ENCODE data around the gene TSSC4.

The TSSC4 gene

DNA sequence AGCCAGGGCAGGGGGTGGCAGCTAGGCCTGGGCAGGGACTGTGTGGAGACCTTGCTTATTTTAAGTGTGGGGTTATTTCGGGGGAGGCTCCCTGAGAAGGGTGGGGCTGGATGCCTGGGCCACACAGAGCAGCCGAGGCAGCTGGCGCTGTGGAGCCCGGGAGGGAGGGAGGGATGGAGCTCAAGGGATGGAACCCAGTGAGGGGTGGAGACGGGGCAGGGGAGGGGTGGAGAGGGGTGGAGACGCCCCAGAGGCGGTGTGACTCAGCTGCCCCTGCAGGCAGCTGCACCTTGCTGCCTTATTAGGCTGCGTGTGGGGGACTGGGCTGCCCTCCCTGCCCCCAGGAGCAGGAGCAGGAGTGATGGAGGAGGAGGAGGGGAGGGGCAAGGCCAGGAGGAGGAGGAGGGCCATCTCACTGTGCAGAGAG is 9.8 kb upstream of the TSSC4 start:
- H4K20me1 ChIP-seq, result peaks cover 100% of the 10 kb centered on the region

DNA sequence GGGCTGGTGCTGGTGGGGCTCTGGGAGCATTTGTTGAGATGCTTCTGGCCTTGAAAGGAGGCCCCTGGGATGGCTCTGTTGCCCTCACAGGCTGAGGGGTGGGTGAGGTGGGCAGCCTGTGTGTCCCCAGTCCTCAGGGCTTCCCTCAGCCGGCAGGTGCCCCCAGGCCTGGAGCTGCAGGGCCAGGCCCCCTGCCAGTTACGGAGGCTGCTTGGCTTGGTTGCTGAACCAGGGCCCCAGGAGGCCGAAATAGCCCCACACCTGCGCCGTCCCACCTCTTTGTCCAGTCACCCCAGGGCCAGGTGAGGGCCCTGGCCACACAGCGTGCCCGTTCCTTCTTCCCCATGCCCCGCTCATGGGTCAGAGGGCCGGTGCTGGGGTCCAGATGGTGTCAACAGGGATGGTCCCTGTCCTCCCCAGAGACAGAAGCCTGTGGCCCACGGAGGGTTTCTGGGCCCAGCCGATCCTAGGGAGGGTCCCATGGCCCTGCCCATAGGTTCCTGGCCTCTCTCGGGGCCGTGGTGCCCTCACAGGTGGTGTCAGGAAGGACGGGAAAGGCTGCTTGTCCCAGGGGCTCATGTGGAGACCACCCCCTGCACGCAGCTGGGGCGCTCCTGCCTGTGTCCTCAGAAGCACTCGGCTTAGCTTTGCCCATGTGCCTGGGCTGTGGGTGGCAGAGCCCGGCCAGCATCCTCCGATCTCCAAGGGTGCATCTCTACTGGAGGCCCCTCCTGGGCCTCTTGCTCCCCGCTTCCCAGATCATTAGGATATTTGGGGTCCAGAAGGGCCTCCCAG is 9.2 kb upstream of the TSSC4 start:
- Histone ChIP-seq H4K20me1 (peaks cover 100% of the 10 kb centered on the region), H3K36me3 (peaks cover 30% of the 10 kb centered on the region), H3K9me3 (no peaks in the 10 kb centered on the region), H3K4me3 (peak overlapping the region; percentile 36; the same call in 1 of the 2 replicates), H3K4me1 (peaks cover 100% of the 10 kb centered on the region), H3K27ac (peak overlapping the region; percentile 77), H3K9ac (peak overlapping the region; percentile 58), H3K4me2 (peak overlapping the region; percentile 100), H3K27me3 (no peaks in the 10 kb centered on the region)
- TF ChIP-seq Cebpa-rat (IDR thresholded peaks at IDR 0.05), result no peak

More for the DNA sequence above, 9.8 kb upstream of the TSSC4 start:
- Histone ChIP-seq H3K4me2 (peak overlapping the region; percentile 100), H3K27me3 (no peaks in the 10 kb centered on the region), H3K9me3 (no peaks in the 10 kb centered on the region), H3K27ac (peak overlapping the region; percentile 83), H3K36me3 (peaks cover 23% of the 10 kb centered on the region), H3K4me1 (peaks cover 100% of the 10 kb centered on the region), H3K4me3 (peak overlapping the region; percentile 36; the same call in 1 of the 2 replicates), H3K9ac (peak overlapping the region; percentile 58; the same call in 1 of the 2 replicates)
- TF ChIP-seq Cebpa-rat (IDR thresholded peaks at IDR 0.05), result no peak

DNA sequence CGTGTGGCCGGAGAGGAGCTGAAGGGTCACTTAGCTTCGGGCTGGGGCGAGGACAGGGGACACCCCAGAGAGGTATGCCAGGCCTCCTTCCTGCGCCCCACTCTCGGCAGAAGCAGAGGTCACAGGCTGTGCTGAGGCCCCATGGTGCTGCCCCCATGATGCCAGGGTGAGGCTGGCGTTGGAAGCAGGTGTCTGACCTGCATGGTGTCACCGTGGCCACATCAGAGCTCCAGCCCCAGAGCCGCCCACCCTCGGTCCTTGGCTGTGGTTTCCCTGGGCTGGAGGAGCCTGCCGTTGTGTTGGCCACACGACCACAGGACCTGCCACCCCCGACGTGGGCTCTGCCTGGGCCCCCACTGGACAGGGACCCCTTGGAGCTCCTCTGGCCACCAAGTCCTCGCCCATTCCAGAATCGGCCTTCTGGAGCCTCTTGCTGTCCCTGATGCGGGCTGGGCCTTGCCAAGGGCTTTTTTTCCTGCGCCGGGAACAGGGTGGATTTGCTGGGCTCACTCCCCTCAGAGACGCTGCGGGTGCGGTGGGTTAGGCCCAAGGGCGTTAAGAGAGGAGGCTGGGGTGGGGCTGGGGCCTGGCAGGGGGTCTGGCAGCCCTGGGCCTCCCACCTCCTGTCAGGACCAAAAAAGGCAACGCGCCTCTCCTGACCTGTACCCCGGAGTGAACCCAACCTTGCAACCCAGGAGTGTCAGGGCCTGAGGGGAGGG is 8.2 kb upstream of the TSSC4 start:
- Histone ChIP-seq H3K4me2 (peak overlapping the region; percentile 100), H4K20me1 (peaks cover 98% of the 10 kb centered on the region), H3K9ac (peak overlapping the region; percentile 58), H3K4me3 (peak overlapping the region; percentile 36; the same call in 1 of the 2 replicates), H3K36me3 (peaks cover 39% of the 10 kb centered on the region), H3K27ac (peak overlapping the region; percentile 77), H3K9me3 (no peaks in the 10 kb centered on the region), H3K4me1 (peaks cover 97% of the 10 kb centered on the region), H3K27me3 (no peaks in the 10 kb centered on the region)
- no peak for TF ChIP-seq Cebpa-rat (IDR thresholded peaks at IDR 0.05)

DNA sequence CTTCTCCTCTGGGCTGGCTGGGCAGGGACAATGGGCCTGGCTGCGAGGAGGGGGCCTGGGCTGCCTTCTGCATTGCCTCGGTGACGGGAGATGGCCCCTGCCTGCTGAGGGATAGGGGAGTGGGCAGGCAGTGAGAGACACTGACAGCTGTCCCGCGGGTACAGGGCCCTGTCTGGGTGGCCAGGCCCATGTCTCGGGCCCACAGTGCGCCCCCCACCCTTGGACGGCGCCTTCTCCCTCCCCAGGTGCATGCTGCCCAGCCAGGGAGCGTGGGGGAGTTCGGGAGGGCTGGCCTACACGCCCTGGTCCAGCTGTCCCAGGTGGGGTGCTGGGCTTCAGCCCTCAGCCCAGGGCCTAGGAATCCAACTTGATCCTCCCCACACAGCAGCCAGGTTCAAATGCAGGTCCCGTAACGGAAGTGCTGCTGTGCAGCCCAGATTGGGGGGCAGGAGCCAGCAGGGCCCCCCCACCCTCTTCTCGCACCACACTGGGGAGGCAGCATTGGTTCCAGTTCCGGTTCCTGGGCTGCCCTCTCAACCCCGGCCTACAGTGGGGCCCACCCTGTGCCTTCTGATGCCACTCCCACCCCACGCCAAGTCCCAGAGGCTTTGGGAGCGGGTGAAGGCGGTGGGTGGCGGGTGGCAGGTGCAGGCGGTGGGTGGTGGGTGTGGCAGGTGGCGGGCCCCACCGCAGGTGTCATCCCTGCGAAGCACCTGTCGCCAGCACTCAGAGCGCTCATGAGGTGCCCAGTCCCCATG is 7.3 kb upstream of the TSSC4 start:
- peak overlapping the region; percentile 56 for H3K4me3 ChIP-seq
- no peak for TF ChIP-seq Cebpa-rat (IDR thresholded peaks at IDR 0.05)
- H3K9ac ChIP-seq, result 0 out of 2 replicates have a peak overlapping the region, but pooled peaks have one; percentile 30
- H4K20me1 ChIP-seq, result peaks cover 90% of the 10 kb centered on the region
- H3K36me3 ChIP-seq, result peaks cover 47% of the 10 kb centered on the region
- no peaks in the 10 kb centered on the region for H3K27me3 ChIP-seq
- H3K27ac ChIP-seq, result peak overlapping the region; percentile 77
- H3K4me1 ChIP-seq, result peaks cover 88% of the 10 kb centered on the region
- no peaks in the 10 kb centered on the region for H3K9me3 ChIP-seq
- H3K4me2 ChIP-seq, result peak overlapping the region; percentile 100

DNA sequence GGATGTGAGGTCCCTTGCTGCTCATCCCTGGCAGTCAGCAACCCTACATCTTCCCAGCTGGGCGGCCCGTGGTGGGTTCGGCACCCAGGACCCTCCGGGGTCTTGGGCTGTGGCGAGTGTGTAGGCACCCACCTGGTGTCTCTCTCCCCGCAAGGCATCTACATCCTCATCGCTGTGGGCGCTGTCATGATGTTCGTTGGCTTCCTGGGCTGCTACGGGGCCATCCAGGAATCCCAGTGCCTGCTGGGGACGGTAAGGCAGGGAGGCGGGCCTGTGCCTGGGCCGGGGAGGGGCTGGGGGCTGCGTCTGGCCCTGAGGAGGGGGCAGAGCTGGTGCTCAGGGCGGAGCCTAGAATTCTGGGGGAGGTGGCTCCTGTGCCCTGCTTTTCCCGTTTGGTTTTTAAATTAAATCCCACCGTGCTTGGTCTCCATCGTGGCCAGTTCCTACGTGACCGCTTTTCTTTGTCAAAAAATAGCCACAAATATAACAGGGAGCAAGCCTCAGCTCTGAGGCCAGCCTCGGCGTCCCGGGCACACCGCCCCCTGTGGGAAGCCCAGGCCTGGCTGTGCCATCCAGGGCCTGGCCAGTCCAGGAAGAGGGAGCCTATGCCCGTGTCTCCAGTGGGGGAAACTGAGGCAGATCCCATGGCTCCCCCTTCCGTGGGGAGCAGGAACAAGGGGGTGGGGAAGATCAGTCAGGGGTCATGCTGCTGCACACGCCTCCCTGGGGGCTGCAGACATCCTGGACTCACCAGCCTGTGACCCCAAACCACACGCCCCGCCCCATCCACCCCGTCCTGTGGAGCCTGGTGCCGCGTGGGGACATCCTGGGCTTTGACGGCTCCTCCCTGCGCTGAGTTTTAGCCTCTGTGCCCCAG is 6.4 kb upstream of the TSSC4 start:
- no peak for TF ChIP-seq Cebpa-rat (IDR thresholded peaks at IDR 0.05)
- no peaks in the 10 kb centered on the region for H3K9me3 ChIP-seq
- peak overlapping the region; percentile 67 for H3K9ac ChIP-seq
- no peaks in the 10 kb centered on the region for H3K27me3 ChIP-seq
- peak overlapping the region; percentile 56 for H3K4me3 ChIP-seq
- peaks cover 56% of the 10 kb centered on the region for H3K36me3 ChIP-seq
- H3K27ac ChIP-seq, result peak overlapping the region; percentile 77
- H3K4me2 ChIP-seq, result peak overlapping the region; percentile 100
- peaks cover 88% of the 10 kb centered on the region for H3K4me1 ChIP-seq
- peaks cover 81% of the 10 kb centered on the region for H4K20me1 ChIP-seq

DNA sequence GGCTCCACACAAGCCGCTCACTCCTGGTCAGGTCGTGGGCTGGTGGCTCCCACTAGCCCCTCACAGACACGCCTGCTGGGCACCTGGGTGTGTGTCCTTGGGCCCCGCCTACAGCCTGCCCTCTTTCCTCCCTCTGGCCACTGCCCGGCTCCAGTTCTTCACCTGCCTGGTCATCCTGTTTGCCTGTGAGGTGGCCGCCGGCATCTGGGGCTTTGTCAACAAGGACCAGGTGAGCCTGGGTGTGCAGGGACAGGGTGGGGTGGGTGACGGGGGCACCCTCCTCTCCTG is 5.8 kb upstream of the TSSC4 start:
- no peaks in the 10 kb centered on the region for H3K27me3 ChIP-seq
- peaks cover 75% of the 10 kb centered on the region for H4K20me1 ChIP-seq
- TF ChIP-seq Cebpa-rat (IDR thresholded peaks at IDR 0.05), result no peak
- peak overlapping the region; percentile 77 for H3K27ac ChIP-seq
- H3K9ac ChIP-seq, result peak overlapping the region; percentile 67
- peaks cover 88% of the 10 kb centered on the region for H3K4me1 ChIP-seq
- peak overlapping the region; percentile 100 for H3K4me2 ChIP-seq
- peak overlapping the region; percentile 56 for H3K4me3 ChIP-seq
- H3K9me3 ChIP-seq, result no peaks in the 10 kb centered on the region
- H3K36me3 ChIP-seq, result peaks cover 61% of the 10 kb centered on the region

DNA sequence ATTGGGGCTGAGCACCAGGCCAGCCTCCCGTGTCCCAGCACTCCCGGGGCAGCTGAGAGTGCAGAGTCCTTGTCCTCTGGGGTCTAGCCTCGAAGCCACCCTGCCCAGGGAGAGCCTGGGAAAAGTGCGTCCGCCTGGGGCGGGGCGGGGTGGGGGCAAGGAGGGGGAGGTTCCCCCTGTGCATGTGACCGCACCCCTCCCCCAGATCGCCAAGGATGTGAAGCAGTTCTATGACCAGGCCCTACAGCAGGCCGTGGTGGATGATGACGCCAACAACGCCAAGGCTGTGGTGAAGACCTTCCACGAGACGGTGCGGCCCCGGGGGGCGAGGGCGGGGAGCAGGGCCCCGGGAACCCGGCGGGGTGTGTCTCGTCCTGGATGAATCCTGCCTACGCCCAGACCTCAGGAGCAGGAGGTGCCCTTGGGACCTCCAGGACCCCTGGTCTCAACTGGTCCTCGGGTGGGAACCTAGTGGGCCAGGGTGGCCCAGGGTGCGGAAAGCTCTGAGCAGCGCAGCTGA is 5.3 kb upstream of the TSSC4 start:
- H3K27me3 ChIP-seq, result no peaks in the 10 kb centered on the region
- TF ChIP-seq Cebpa-rat (IDR thresholded peaks at IDR 0.05), result no peak
- peaks cover 85% of the 10 kb centered on the region for H3K4me1 ChIP-seq
- H3K27ac ChIP-seq, result peak overlapping the region; percentile 77
- H3K4me2 ChIP-seq, result peak overlapping the region; percentile 100
- H3K4me3 ChIP-seq, result peak overlapping the region; percentile 56
- peaks cover 70% of the 10 kb centered on the region for H4K20me1 ChIP-seq
- H3K9ac ChIP-seq, result peak overlapping the region; percentile 67; the same call in 1 of the 2 replicates
- no peaks in the 10 kb centered on the region for H3K9me3 ChIP-seq
- peaks cover 61% of the 10 kb centered on the region for H3K36me3 ChIP-seq

DNA sequence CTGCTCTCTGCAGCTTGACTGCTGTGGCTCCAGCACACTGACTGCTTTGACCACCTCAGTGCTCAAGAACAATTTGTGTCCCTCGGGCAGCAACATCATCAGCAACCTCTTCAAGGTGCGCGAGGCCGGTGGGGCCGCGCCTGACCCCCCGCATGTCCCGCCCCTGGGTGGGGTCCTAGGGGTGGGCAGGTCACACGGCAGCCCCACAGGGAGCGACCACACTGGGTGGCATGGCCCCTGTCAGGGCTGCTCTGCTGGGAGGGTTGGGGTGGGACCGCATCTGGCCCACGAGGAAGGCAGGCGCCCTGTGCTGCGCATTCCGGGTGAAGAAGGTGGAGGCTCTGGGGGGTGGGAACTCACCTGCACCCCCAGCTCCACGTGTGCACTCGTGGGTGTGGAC is 4.7 kb upstream of the TSSC4 start:
- peaks cover 61% of the 10 kb centered on the region for H3K36me3 ChIP-seq
- TF ChIP-seq Cebpa-rat (IDR thresholded peaks at IDR 0.05), result no peak

More for the DNA sequence above, 4.7 kb upstream of the TSSC4 start:
- no peaks in the 10 kb centered on the region for H3K9me3 ChIP-seq
- H3K27me3 ChIP-seq, result no peaks in the 10 kb centered on the region
- no peak overlapping the region; the same call in 1 of the 2 replicates for H3K4me3 ChIP-seq
- H3K4me2 ChIP-seq, result peak overlapping the region; percentile 100
- H3K27ac ChIP-seq, result no peak overlapping the region
- H4K20me1 ChIP-seq, result peaks cover 64% of the 10 kb centered on the region
- H3K4me1 ChIP-seq, result peaks cover 79% of the 10 kb centered on the region
- no peak overlapping the region for H3K9ac ChIP-seq
